CD4-positive, CD25-positive, alpha-beta regulatory T cell (primary cell): ENCODE results near the gene PRKG2. TPM values are rescaled to one million over a fixed set of nuclear protein-coding genes. Genes with fewer than 3 reads are reported as not detected.

ENCODE experiments used
- ATAC-seq, 2 donors: fragments of 150-1000 bp; cut with Tn5 transposase; one replicate each; pipeline ENCODE4 v1.10.0; 2021; ENCODE audit warnings: low read depth in 2 of 2, moderate number of reproducible peaks in 2 of 2, moderate library complexity in 1 of 2
- DNase-seq, 3 donors: peaks; one replicate each; pipeline versions ENCODE4 v3.0.0 to v3.0.0-alpha.2; 2012 to 2022; ENCODE audit warnings: mixed read lengths in 1 of 3
- H3K27ac ChIP-seq: one replicate; pipeline ENCODE4 v1.7.0; 2013; ENCODE audit warnings: mild to moderate bottlenecking, low read length; ENCODE audit not compliant: insufficient read depth, poor library complexity, severe bottlenecking
- H3K27me3 ChIP-seq: one replicate; pipeline ENCODE4 v1.7.0; 2013; ENCODE audit warnings: low read length; ENCODE audit not compliant: control insufficient read depth, insufficient read depth
- H3K36me3 ChIP-seq: one replicate; pipeline ENCODE4 v1.7.0; 2013; ENCODE audit warnings: mild to moderate bottlenecking, low read length, moderate library complexity; ENCODE audit not compliant: control insufficient read depth, insufficient read depth
- H3K4me1 ChIP-seq: 2 replicates; pipeline ENCODE4 v1.7.0; 2013; ENCODE audit warnings: mild to moderate bottlenecking, low read length; ENCODE audit not compliant: insufficient read depth, control insufficient read depth, poor library complexity, severe bottlenecking
- H3K4me3 ChIP-seq: one replicate; pipeline ENCODE4 v1.7.0; 2013; ENCODE audit warnings: low read depth, mild to moderate bottlenecking, low read length, moderate library complexity
- H3K9me3 ChIP-seq, 2 experiments: 1 replicate in 1 of 2; 2 replicates in 1 of 2; pipeline ENCODE4 v1.7.0; 2013; ENCODE audit warnings: low read length in 2 of 2, mild to moderate bottlenecking in 1 of 2, moderate library complexity in 1 of 2; ENCODE audit not compliant: control insufficient read depth in 2 of 2
- H3K27ac Mint-ChIP-seq, 3 donors: one replicate each; pipeline ENCODE4 v1.8.0; 2020 to 2022; ENCODE audit warnings: mild to moderate bottlenecking in 3 of 3, mixed read lengths in 3 of 3, moderate library complexity in 2 of 3
- H3K27me3 Mint-ChIP-seq: one replicate; pipeline ENCODE4 v1.8.0; 2022; ENCODE audit warnings: mild to moderate bottlenecking, mixed read lengths
- H3K36me3 Mint-ChIP-seq: one replicate; pipeline ENCODE4 v1.8.0; 2020; ENCODE audit warnings: mixed read lengths
- H3K4me1 Mint-ChIP-seq, 4 donors: one replicate each; pipeline ENCODE4 v1.8.0; 2020 to 2022; ENCODE audit warnings: mixed read lengths in 4 of 4, mild to moderate bottlenecking in 1 of 4
- H3K4me3 Mint-ChIP-seq, 4 donors: one replicate each; pipeline ENCODE4 v1.8.0; 2020 to 2022; ENCODE audit warnings: mild to moderate bottlenecking in 4 of 4, mixed read lengths in 4 of 4, moderate library complexity in 3 of 4
- H3K9me3 Mint-ChIP-seq, 7 donors: one replicate each; pipeline ENCODE4 v1.8.0; 2020 to 2022; ENCODE audit warnings: mixed read lengths in 7 of 7, mild to moderate bottlenecking in 3 of 7, moderate library complexity in 2 of 7
- polyA plus RNA-seq, 4 donors: library from polyadenylated mRNA; unstranded; fragments of 300-500 nt; fragmentation: Illumina TruSeq; gene quantifications; one replicate each; pipeline ENCODE4 v1.2.3, GENCODE V29; 2021
- total RNA-seq: library from RNA; stranded (reverse); gene quantifications from one replicate; pipeline ENCODE4 v1.2.3, GENCODE V29; 2022

Gene PRKG2
- total and polyA plus RNA-seq, 5 donors from 2014 or later, result 0.41 to 2.6 (median 2.0) TPM; not detected in 1

- no peak overlapping the region for H3K27ac ChIP-seq
- H3K9me3 ChIP-seq, result no peaks in the 10 kb centered on the region
- peaks cover 0 to 2% (median 0%) of the 10 kb centered on the region in 7 donors for H3K9me3 Mint-ChIP-seq
- ATAC-seq (no peak), DNase-seq (no peak)
- no peak overlapping the region for H3K27ac Mint-ChIP-seq
- H3K36me3 ChIP-seq, result peaks cover 6% of the 10 kb centered on the region
- no peaks in the 10 kb centered on the region for H3K27me3 ChIP-seq
- no peaks in the 10 kb centered on the region for H3K4me1 ChIP-seq
- no peak overlapping the region for H3K4me3 ChIP-seq
- H3K4me1 Mint-ChIP-seq, result no peaks in the 10 kb centered on the region
- H3K27me3 Mint-ChIP-seq, result peaks cover 9% of the 10 kb centered on the region
- no peak overlapping the region for H3K4me3 Mint-ChIP-seq
- no peaks in the 10 kb centered on the region for H3K36me3 Mint-ChIP-seq
Observed at GRCh38 chr4:81136161-81136905, 78.7 kb downstream of the PRKG2 start.

GRCh38 chr4:81135501-81135900 lies 79.5 kb downstream of the PRKG2 start:
- peaks cover 0 to 2% (median 0%) of the 10 kb centered on the region in 7 donors for H3K9me3 Mint-ChIP-seq
- H3K27ac Mint-ChIP-seq, result no peak overlapping the region
- no peaks in the 10 kb centered on the region for H3K4me1 Mint-ChIP-seq
- H3K4me3 ChIP-seq, result no peak overlapping the region
- H3K36me3 ChIP-seq, result peaks cover 6% of the 10 kb centered on the region
- H3K4me3 Mint-ChIP-seq, result no peak overlapping the region
- no peaks in the 10 kb centered on the region for H3K36me3 Mint-ChIP-seq
- ATAC-seq (no peak), DNase-seq (no peak)
- H3K27me3 Mint-ChIP-seq, result peaks cover 9% of the 10 kb centered on the region
- no peaks in the 10 kb centered on the region for H3K27me3 ChIP-seq
- no peaks in the 10 kb centered on the region for H3K9me3 ChIP-seq
- no peaks in the 10 kb centered on the region for H3K4me1 ChIP-seq
- no peak overlapping the region for H3K27ac ChIP-seq

DNA sequence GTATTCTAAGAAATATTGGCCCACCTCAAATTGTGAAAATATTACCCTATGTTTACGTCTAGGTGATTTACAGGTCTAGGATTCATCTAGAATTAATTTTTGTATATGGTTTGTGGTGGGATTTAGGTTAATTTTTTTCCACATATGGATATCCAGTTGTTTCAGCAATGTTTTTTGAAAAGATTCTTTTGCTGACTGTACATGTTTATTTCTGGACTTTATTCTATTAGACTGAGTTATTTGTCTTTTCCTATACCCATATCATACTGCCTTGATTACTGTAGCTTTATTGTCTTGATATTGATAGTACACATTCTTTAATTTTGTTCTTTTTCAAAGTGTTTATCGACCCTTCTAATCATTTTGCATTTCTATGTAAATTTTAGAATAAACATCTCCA lies 83.5 kb downstream of the PRKG2 start:
- Mint-ChIP-seq H3K27ac (no peak overlapping the region), H3K27me3 (peaks cover 13% of the 10 kb centered on the region), H3K4me3 (no peak overlapping the region), H3K9me3 (peaks cover 0 to 5% (median 0%) of the 10 kb centered on the region in 7 donors), H3K4me1 (no peaks in the 10 kb centered on the region), H3K36me3 (no peaks in the 10 kb centered on the region)
- Histone ChIP-seq H3K4me1 (no peaks in the 10 kb centered on the region), H3K9me3 (no peaks in the 10 kb centered on the region), H3K36me3 (peaks cover 6% of the 10 kb centered on the region), H3K27me3 (no peaks in the 10 kb centered on the region), H3K4me3 (no peak overlapping the region), H3K27ac (no peak overlapping the region)
- ATAC-seq (no peak), DNase-seq (no peak)

DNA sequence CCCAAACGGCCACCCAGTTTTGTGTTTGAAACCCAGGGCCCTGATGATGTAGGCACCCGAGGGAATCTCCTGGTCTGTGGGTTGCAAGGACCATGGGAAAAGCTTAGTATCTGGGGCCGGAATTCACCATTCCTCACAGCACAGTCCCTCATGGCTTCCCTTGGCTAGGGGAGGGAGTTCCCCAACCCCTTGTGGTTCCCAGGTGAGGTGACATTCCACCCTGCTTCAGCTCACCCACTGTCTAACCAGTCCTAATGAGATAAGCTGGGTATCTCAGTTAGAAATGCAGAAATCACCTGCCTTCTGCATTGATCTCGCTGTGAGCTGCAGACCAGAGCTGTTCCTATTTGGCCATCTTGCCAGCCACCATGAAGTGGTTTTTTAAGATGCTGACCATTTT lies 84.0 kb downstream of the PRKG2 start:
- no peak overlapping the region for H3K4me3 Mint-ChIP-seq
- H3K4me1 Mint-ChIP-seq, result no peaks in the 10 kb centered on the region
- H3K9me3 ChIP-seq, result no peaks in the 10 kb centered on the region

GRCh38 chr4:81130569-81130968 lies 84.5 kb downstream of the PRKG2 start:
- no peak for ATAC-seq
- H3K4me3 ChIP-seq, result no peak overlapping the region
- H3K4me1 ChIP-seq, result no peaks in the 10 kb centered on the region
- Mint-ChIP-seq H3K4me1 (no peaks in the 10 kb centered on the region), H3K4me3 (no peak overlapping the region), H3K9me3 (peaks cover 0 to 8% (median 0%) of the 10 kb centered on the region in 7 donors), H3K27ac (no peak overlapping the region), H3K36me3 (no peaks in the 10 kb centered on the region), H3K27me3 (peaks cover 10% of the 10 kb centered on the region)
- H3K27ac ChIP-seq, result no peak overlapping the region
- DNase-seq, result no peak
- H3K36me3 ChIP-seq, result peaks cover 6% of the 10 kb centered on the region
- H3K9me3 ChIP-seq, result no peaks in the 10 kb centered on the region
- H3K27me3 ChIP-seq, result no peaks in the 10 kb centered on the region

More for the DNA sequence above, 84.0 kb downstream of the PRKG2 start:
- Histone ChIP-seq H3K36me3 (peaks cover 6% of the 10 kb centered on the region), H3K4me3 (no peak overlapping the region), H3K4me1 (no peaks in the 10 kb centered on the region), H3K27me3 (no peaks in the 10 kb centered on the region), H3K27ac (no peak overlapping the region)
- H3K27ac Mint-ChIP-seq, result no peak overlapping the region
- H3K9me3 Mint-ChIP-seq, result peaks cover 0 to 8% (median 0%) of the 10 kb centered on the region in 7 donors
- ATAC-seq (no peak), DNase-seq (no peak)
- peaks cover 10% of the 10 kb centered on the region for H3K27me3 Mint-ChIP-seq
- H3K36me3 Mint-ChIP-seq, result no peaks in the 10 kb centered on the region

GRCh38 chr4:81120055-81120454 lies 95.0 kb downstream of the PRKG2 start:
- no peak overlapping the region for H3K4me3 Mint-ChIP-seq
- no peak overlapping the region for H3K27ac Mint-ChIP-seq
- Histone ChIP-seq H3K4me3 (no peak overlapping the region), H3K9me3 (no peaks in the 10 kb centered on the region), H3K4me1 (no peaks in the 10 kb centered on the region), H3K27ac (no peak overlapping the region), H3K27me3 (no peaks in the 10 kb centered on the region), H3K36me3 (no peaks in the 10 kb centered on the region)
- ATAC-seq (no peak), DNase-seq (no peak)
- H3K9me3 Mint-ChIP-seq, result peaks cover 0 to 3% (median 0%) of the 10 kb centered on the region in 7 donors
- no peaks in the 10 kb centered on the region for H3K27me3 Mint-ChIP-seq
- H3K36me3 Mint-ChIP-seq, result no peaks in the 10 kb centered on the region
- peaks cover 0 to 1% (median 0%) of the 10 kb centered on the region in 4 donors for H3K4me1 Mint-ChIP-seq

- H3K9me3 ChIP-seq, result no peaks in the 10 kb centered on the region
- Mint-ChIP-seq H3K4me1 (peaks cover 0 to 1% (median under 1%) of the 10 kb centered on the region in 4 donors), H3K27me3 (no peaks in the 10 kb centered on the region), H3K36me3 (no peaks in the 10 kb centered on the region), H3K9me3 (peaks cover 0 to 3% (median 0%) of the 10 kb centered on the region in 7 donors), H3K27ac (no peak overlapping the region), H3K4me3 (no peak overlapping the region)
- no peak overlapping the region for H3K4me3 ChIP-seq
- no peaks in the 10 kb centered on the region for H3K4me1 ChIP-seq
- no peaks in the 10 kb centered on the region for H3K27me3 ChIP-seq
- ATAC-seq, result no peak
- no peak overlapping the region for H3K27ac ChIP-seq
- DNase-seq, result no peak
- H3K36me3 ChIP-seq, result no peaks in the 10 kb centered on the region
Observed at GRCh38 chr4:81118086-81118485, 96.9 kb downstream of the PRKG2 start.

DNA sequence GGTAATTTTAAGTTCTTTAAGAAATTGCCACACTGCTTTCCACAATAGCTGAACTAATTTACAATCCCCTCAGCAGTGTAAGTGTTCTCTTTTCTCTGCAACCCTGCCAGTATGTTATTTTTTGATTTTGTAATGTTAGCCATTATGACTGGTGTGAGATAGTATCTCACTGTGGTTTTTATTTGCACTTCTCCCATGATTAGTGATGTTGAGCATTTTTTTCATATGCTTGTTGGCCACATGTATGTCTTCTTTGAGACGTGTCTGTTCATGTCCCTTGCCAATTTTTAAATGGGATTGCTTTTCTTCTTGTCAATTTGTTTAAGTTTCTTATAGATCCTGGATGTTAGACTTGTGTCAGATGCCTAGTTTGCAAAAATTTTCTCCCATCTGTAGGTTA lies 98.5 kb downstream of the PRKG2 start:
- no peak for ATAC-seq
- no peaks in the 10 kb centered on the region for H3K27me3 ChIP-seq
- no peak overlapping the region for H3K27ac Mint-ChIP-seq
- no peak for DNase-seq
- no peaks in the 10 kb centered on the region for H3K36me3 Mint-ChIP-seq
- no peaks in the 10 kb centered on the region for H3K27me3 Mint-ChIP-seq
- no peak overlapping the region for H3K4me3 ChIP-seq
- H3K4me1 ChIP-seq, result no peaks in the 10 kb centered on the region
- no peaks in the 10 kb centered on the region for H3K36me3 ChIP-seq
- no peak overlapping the region for H3K27ac ChIP-seq
- H3K4me1 Mint-ChIP-seq, result peaks cover 0 to 6% (median under 1%) of the 10 kb centered on the region in 4 donors
- H3K9me3 ChIP-seq, result no peaks in the 10 kb centered on the region
- H3K9me3 Mint-ChIP-seq, result peaks cover 0 to 2% (median 0%) of the 10 kb centered on the region in 7 donors
- H3K4me3 Mint-ChIP-seq, result no peak overlapping the region
